Keratinocyte (primary cell): ENCODE data around the gene ADPRH. TPM values are rescaled to one million over a fixed set of nuclear protein-coding genes. Genes with fewer than 3 reads are reported as not detected.

Experiments
- DNase-seq: peaks from one replicate; pipeline ENCODE4 v3.0.0-alpha.2; 2011; ENCODE audit warnings: low read depth, missing footprints, low spot score
- FAIRE-seq: peaks from 2 replicates; lab custom pipeline; 2011; peaks lifted over from hg19 to GRCh38; lab: Jason Lieb, UNC
- H2AFZ ChIP-seq: 2 replicates; pipeline ENCODE4 v1.6.0; 2012; ENCODE audit warnings: low read length, control low read depth, inconsistent platforms; ENCODE audit not compliant: control insufficient read depth
- H3K27ac ChIP-seq: 2 replicates; pipeline ENCODE4 v1.5.1; 2011; ENCODE audit warnings: low read length; ENCODE audit not compliant: control insufficient read depth, insufficient read depth
- H3K27me3 ChIP-seq: 3 replicates; pipeline ENCODE4 v1.6.0; 2011; ENCODE audit warnings: low read length; ENCODE audit not compliant: control insufficient read depth, insufficient read depth; ENCODE audit errors: extremely low read depth
- H3K36me3 ChIP-seq, 2 experiments: 2 replicates in 1 of 2; 3 replicates in 1 of 2; pipeline ENCODE4 v1.5.1; 2011; ENCODE audit warnings: low read length in 2 of 2, mild to moderate bottlenecking in 1 of 2; ENCODE audit not compliant: control insufficient read depth in 2 of 2, insufficient read depth in 2 of 2; ENCODE audit errors: extremely low read depth in 1 of 2
- H3K4me1 ChIP-seq: 3 replicates; pipeline ENCODE4 v1.5.1; 2011; ENCODE audit warnings: low read length; ENCODE audit not compliant: control insufficient read depth, insufficient read depth; ENCODE audit errors: extremely low read depth
- H3K4me2 ChIP-seq: 3 replicates; pipeline ENCODE4 v1.6.0; 2011; ENCODE audit warnings: low read depth, low read length; ENCODE audit not compliant: control insufficient read depth, insufficient read depth; ENCODE audit errors: extremely low read depth
- H3K4me3 ChIP-seq, 3 experiments: fragments of 200-600 bp in 1 of 3; sonication (generic) in 1 of 3; 2 replicates in 2 of 3; 3 replicates in 1 of 3; pipeline ENCODE4 v1.5.1; 2011 to 2016; ENCODE audit warnings: low read length in 3 of 3, mild to moderate bottlenecking in 3 of 3, control low read depth in 2 of 3, inconsistent platforms in 1 of 3, low read depth in 1 of 3, mixed read lengths in 1 of 3, mixed run types in 1 of 3, moderate library complexity in 1 of 3; ENCODE audit not compliant: control insufficient read depth in 2 of 3, insufficient read depth in 2 of 3; ENCODE audit errors: extremely low read depth in 1 of 3
- H3K79me2 ChIP-seq: 2 replicates; pipeline ENCODE4 v1.6.0; 2012; ENCODE audit warnings: low read length; ENCODE audit not compliant: control insufficient read depth, insufficient read depth
- H3K9ac ChIP-seq: 3 replicates; pipeline ENCODE4 v1.6.0; 2011; ENCODE audit warnings: low read length; ENCODE audit not compliant: control insufficient read depth, insufficient read depth; ENCODE audit errors: extremely low read depth
- H3K9me1 ChIP-seq: 3 replicates; pipeline ENCODE4 v1.6.0; 2011; ENCODE audit warnings: low read length; ENCODE audit not compliant: control insufficient read depth, insufficient read depth; ENCODE audit errors: extremely low read depth
- H3K9me3 ChIP-seq: 2 replicates; pipeline ENCODE4 v1.5.1; 2012; ENCODE audit warnings: low read depth, low read length; ENCODE audit not compliant: control insufficient read depth
- H4K20me1 ChIP-seq: 3 replicates; pipeline ENCODE4 v1.6.0; 2011; ENCODE audit warnings: low read length; ENCODE audit not compliant: control insufficient read depth, insufficient read depth; ENCODE audit errors: extremely low read depth
- EZH2 ChIP-seq: IDR thresholded peaks from one replicate; pipeline ENCODE4 v1.6.1; 2012; ENCODE audit warnings: inconsistent platforms, mild to moderate bottlenecking, low read length, moderate library complexity
- dilution Hi-C: fragments of 300-500 bp; cut with MboI; formaldehyde crosslinking; loops from one replicate; pipeline ENCODE4 v1.7.0; 2020; ENCODE audit warnings: low sequenced_read_pairs; ENCODE audit not compliant: extremely low pct_ligation_motif_present
- polyA plus RNA-seq, 5 experiments: library from polyadenylated mRNA; depleted of rRNA in 3 of 5; stranded (reverse) in 3 of 5; stranded (forward) in 1 of 5; unstranded in 1 of 5; fragments of >200 nt; gene quantifications; 1 replicate in 1 of 5; 2 replicates in 3 of 5; 3 replicates in 1 of 5; pipeline versions ENCODE4 v1.2.1 to v1.2.3, GENCODE V29; 2011 to 2012; ENCODE audit warnings: missing spikeins in 2 of 5, low read depth in 1 of 5, low replicate concordance in 1 of 5
- TF ChIP-seq, protein P1 (sequence below), 3 experiments: IDR thresholded peaks in 1 of 3; conservative IDR thresholded peaks in 1 of 3; optimal IDR thresholded peaks in 1 of 3; 2 replicates in 2 of 3; 3 replicates in 1 of 3; pipeline versions ENCODE3 to v1.5.1; 2011; ENCODE audit warnings: low read length in 3 of 3, mild to moderate bottlenecking in 3 of 3, moderate library complexity in 2 of 3, control low read depth in 1 of 3, inconsistent platforms in 1 of 3; ENCODE audit not compliant: insufficient read depth in 2 of 3; ENCODE audit errors: extremely low read depth in 1 of 3

ADPRH gene
- polyA plus RNA-seq, 1 donor (not counting 4 experiments of a cell fraction or from before 2014, with no cell fraction given) = 0.39 TPM

DNA sequence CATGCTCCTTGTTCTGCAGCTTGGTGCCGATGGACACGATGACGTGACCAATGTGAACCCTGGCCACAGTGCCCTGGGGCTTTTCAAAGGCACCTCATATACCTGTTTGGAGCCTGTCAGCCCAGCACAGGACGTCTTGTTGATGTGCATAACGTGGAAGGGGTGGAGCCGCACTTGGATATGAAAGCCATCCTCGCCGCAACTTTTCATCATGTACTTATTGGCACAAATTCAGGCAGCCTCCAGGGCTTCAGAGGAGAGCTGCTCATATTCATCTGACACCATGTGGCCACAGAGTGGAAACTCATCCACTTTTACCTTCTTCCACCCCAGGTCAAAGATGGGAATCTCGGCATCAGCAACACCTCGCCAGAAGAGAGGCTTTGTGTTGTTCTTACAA lies 56.4 kb downstream of the ADPRH start:
- Histone ChIP-seq H3K4me3 (no peak overlapping the region), H3K79me2 (no peaks in the 10 kb centered on the region), H3K4me2 (no peak overlapping the region), H2AFZ (no peak overlapping the region), H3K9me3 (no peaks in the 10 kb centered on the region), H3K27ac (no peak overlapping the region), H3K36me3 (no peaks in the 10 kb centered on the region), H4K20me1 (no peaks in the 10 kb centered on the region), H3K9me1 (no peaks in the 10 kb centered on the region), H3K27me3 (no peaks in the 10 kb centered on the region), H3K4me1 (peaks cover 24% of the 10 kb centered on the region), H3K9ac (no peak overlapping the region)
- no peak for DNase-seq
- TF ChIP-seq, protein P1, sequence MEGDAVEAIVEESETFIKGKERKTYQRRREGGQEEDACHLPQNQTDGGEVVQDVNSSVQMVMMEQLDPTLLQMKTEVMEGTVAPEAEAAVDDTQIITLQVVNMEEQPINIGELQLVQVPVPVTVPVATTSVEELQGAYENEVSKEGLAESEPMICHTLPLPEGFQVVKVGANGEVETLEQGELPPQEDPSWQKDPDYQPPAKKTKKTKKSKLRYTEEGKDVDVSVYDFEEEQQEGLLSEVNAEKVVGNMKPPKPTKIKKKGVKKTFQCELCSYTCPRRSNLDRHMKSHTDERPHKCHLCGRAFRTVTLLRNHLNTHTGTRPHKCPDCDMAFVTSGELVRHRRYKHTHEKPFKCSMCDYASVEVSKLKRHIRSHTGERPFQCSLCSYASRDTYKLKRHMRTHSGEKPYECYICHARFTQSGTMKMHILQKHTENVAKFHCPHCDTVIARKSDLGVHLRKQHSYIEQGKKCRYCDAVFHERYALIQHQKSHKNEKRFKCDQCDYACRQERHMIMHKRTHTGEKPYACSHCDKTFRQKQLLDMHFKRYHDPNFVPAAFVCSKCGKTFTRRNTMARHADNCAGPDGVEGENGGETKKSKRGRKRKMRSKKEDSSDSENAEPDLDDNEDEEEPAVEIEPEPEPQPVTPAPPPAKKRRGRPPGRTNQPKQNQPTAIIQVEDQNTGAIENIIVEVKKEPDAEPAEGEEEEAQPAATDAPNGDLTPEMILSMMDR (optimal IDR thresholded peaks at IDR 0.05 in 1 of 3, IDR thresholded peaks at IDR 0.05 in 1 of 3, conservative IDR thresholded peaks at IDR 0.05 in 1 of 3; ENCODE audit: extremely low read depth in 1 of 3, insufficient read depth in 2 of 3, low read length in 3 of 3) = peak in 1 of 3 experiments; percentile 16
- TF ChIP-seq EZH2 = no peak
- FAIRE-seq = no peak
- dilution Hi-C loops = no loop called here

DNA sequence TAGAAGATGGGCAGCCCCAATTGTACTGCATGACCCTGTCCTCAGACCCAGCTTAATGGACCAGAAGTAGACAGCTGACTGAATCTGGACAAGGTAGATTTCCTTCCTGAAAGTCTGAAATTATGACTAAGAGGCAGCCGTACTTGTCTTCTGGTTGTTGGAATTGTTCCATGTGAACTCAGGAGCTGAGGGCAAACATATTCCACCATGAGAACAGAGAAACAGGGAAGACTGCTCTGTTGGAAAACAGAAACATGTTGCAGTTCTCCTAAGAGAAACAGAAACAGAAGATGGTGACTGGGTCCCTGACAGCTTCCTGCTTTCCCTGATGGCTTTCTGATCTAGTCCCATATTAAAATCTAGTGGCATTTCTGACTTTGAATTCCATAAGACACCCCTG lies 57.0 kb downstream of the ADPRH start:
- no peaks in the 10 kb centered on the region for H3K9me1 ChIP-seq
- H3K4me2 ChIP-seq = no peak overlapping the region
- no peak overlapping the region for H3K27ac ChIP-seq
- dilution Hi-C loops = no loop called here
- no peak overlapping the region for H2AFZ ChIP-seq
- H3K9ac ChIP-seq = no peak overlapping the region
- peaks cover 24% of the 10 kb centered on the region for H3K4me1 ChIP-seq
- TF ChIP-seq, protein P1 (optimal IDR thresholded peaks at IDR 0.05 in 1 of 3, IDR thresholded peaks at IDR 0.05 in 1 of 3, conservative IDR thresholded peaks at IDR 0.05 in 1 of 3; ENCODE audit: extremely low read depth in 1 of 3, insufficient read depth in 2 of 3, low read length in 3 of 3) = no peak
- TF ChIP-seq EZH2 = no peak
- no peak for FAIRE-seq
- H3K36me3 ChIP-seq = no peaks in the 10 kb centered on the region
- no peaks in the 10 kb centered on the region for H4K20me1 ChIP-seq
- no peaks in the 10 kb centered on the region for H3K9me3 ChIP-seq
- no peaks in the 10 kb centered on the region for H3K27me3 ChIP-seq
- no peaks in the 10 kb centered on the region for H3K79me2 ChIP-seq
- no peak for DNase-seq
- no peak overlapping the region for H3K4me3 ChIP-seq
